A673 (cell line): ENCODE data around the gene DENND6B.

ENCODE experiments used
- CTCF ChIP-seq: fragments of 300-800, 200-600 bp; sonication (generic); conservative IDR thresholded peaks from 2 replicates; pipeline ENCODE4 v1.5.1; 2017; ENCODE audit warnings: low read depth, mild to moderate bottlenecking, antibody characterized with exemption, low read length, moderate library complexity, mixed read lengths
- EZH2 ChIP-seq: fragments of 200-600 bp; sonication (generic); IDR thresholded peaks from 2 replicates; pipeline ENCODE4 v1.6.1; 2017; ENCODE audit warnings: borderline replicate concordance, low read depth, mild to moderate bottlenecking, mixed read lengths, antibody characterized with exemption, low read length; ENCODE audit not compliant: poor library complexity, severe bottlenecking

GRCh38 chr22:50341977-50342650 is 15.3 kb upstream of the DENND6B start:
- TF ChIP-seq CTCF (peak; percentile 97), EZH2 (no peak)
